ENCODE data around the gene SLC35B1. TPM values are rescaled to one million over a fixed set of nuclear protein-coding genes. Genes with fewer than 3 reads are reported as not detected.

Gene SLC35B1
- total RNA-seq, 1 donor from 2014 or later, result 45.2 TPM

DNA sequence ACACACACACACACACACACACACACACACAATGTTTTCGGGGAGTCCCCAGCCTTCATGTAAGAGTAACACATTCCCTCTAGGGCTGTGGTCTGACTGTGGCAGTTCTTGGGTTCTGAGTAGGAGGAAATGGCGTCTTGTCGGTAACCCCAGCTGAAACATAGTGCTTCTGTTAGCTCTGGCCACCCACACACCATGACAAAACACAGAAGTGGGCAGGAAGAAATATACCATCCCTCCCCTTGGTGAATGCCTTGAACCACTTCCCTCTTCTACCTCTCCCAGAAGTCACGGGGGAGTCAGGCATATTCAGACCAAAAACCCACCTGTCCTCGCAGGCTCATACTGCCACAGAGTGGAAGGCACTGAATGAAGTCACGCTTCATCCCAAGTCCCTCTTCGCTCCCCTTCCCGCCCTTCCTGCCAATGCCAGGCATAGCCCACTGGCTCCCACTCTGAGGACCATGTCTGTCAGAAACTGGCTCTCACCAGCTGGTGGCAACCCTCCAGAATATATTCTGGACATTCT, 11.5 kb downstream of the SLC35B1 start:
- TF ChIP-seq, protein P1, sequence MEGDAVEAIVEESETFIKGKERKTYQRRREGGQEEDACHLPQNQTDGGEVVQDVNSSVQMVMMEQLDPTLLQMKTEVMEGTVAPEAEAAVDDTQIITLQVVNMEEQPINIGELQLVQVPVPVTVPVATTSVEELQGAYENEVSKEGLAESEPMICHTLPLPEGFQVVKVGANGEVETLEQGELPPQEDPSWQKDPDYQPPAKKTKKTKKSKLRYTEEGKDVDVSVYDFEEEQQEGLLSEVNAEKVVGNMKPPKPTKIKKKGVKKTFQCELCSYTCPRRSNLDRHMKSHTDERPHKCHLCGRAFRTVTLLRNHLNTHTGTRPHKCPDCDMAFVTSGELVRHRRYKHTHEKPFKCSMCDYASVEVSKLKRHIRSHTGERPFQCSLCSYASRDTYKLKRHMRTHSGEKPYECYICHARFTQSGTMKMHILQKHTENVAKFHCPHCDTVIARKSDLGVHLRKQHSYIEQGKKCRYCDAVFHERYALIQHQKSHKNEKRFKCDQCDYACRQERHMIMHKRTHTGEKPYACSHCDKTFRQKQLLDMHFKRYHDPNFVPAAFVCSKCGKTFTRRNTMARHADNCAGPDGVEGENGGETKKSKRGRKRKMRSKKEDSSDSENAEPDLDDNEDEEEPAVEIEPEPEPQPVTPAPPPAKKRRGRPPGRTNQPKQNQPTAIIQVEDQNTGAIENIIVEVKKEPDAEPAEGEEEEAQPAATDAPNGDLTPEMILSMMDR (IDR thresholded peaks at IDR 0.05), result no peak
- no peak for DNase-seq (ENCODE audit: low spot score)
- H3K9me3 Mint-ChIP-seq (ENCODE audit: low read depth), result no peaks in the 10 kb centered on the region
- H3K36me3 Mint-ChIP-seq (ENCODE audit: low read depth), result peaks cover 15% of the 10 kb centered on the region
- no peak overlapping the region for H3K27ac Mint-ChIP-seq (ENCODE audit: unreplicated experiment)
- no peak overlapping the region for H3K4me3 Mint-ChIP-seq (ENCODE audit: unreplicated experiment)
- H3K27me3 Mint-ChIP-seq (ENCODE audit: low read depth), result no peaks in the 10 kb centered on the region
- peaks cover 17% of the 10 kb centered on the region for H3K4me1 Mint-ChIP-seq (ENCODE audit: low read depth)

DNA sequence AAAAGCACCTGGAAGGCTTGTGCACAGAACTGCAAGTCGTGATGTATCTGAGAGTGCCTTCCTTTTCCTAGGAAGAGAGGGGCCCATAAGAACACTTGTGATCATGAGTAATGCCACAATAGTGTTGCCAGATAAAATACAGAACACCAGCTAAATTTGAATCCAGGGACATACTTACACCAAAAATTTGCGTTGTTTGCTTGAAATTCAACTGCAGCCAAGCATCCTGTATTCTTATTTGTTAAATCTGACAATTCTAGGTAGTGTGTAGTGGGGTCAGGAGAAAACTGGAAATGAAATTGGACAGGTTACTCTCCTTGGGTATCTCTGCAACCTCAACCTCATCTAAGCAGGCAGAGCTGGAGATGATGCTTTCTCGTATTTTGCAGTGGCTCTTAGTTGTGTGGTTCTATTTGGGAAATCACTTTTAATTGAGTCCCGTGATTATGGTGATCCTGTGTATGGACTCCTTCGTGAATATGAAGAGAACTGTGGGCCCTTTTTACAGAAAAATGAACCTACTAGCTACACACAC, 12.0 kb downstream of the SLC35B1 start:
- Mint-ChIP-seq H3K4me3 (ENCODE audit: unreplicated experiment) (no peak overlapping the region), H3K36me3 (ENCODE audit: low read depth) (peaks cover 9% of the 10 kb centered on the region), H3K9me3 (ENCODE audit: low read depth) (no peaks in the 10 kb centered on the region), H3K4me1 (ENCODE audit: low read depth) (peaks cover 22% of the 10 kb centered on the region), H3K27ac (ENCODE audit: unreplicated experiment) (no peak overlapping the region), H3K27me3 (ENCODE audit: low read depth) (no peaks in the 10 kb centered on the region)
- DNase-seq (ENCODE audit: low spot score), result no peak
- TF ChIP-seq, protein P1 (IDR thresholded peaks at IDR 0.05), result peak; percentile 10

DNA sequence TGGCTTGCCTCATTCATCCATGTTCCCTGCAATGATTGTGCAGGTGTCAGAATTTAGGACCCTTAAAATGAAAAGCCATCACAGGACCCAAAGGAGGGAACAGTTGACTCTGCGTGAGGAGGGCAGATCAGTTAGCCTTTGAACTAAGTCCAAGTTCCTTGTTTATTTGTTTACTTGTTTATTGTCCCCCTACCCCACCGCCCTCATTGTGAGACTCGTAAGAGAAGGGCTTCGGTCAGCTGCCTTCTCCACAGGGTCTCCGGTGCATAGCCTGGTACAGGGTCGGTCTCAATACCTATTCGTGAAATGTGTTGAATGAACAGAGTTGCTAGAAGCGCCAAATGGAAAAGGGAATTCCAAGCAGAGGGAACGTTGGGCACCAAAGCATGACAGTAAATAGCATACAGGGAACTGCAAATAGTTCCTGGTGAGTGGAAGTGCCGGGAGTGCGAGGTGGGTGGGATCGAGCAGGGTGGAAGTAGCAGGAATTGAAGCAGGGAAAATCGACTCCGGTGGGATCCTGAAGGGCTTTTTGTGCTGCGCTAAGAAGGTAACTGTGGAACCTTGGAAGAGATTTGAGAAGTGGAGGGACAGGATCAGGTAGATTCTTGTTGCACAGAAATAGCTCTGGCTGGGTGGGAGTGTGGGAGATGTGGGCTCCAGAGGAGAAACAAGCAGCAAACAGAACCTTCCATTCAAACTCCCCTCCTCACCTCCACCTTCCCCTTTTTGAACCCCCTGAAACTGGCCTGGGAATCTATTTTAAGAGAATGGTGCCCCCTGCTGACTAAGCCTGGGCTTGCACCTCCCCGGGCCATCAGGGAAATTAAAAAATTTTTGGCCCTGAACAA, 12.7 kb downstream of the SLC35B1 start:
- Mint-ChIP-seq H3K27ac (ENCODE audit: unreplicated experiment) (no peak overlapping the region), H3K4me3 (ENCODE audit: unreplicated experiment) (no peak overlapping the region), H3K27me3 (ENCODE audit: low read depth) (no peaks in the 10 kb centered on the region), H3K9me3 (ENCODE audit: low read depth) (no peaks in the 10 kb centered on the region), H3K4me1 (ENCODE audit: low read depth) (peaks cover 24% of the 10 kb centered on the region), H3K36me3 (ENCODE audit: low read depth) (peaks cover 3% of the 10 kb centered on the region)
- peak; percentile 18 for DNase-seq (ENCODE audit: low spot score)
- TF ChIP-seq, protein P1 (IDR thresholded peaks at IDR 0.05), result peak; percentile 99

DNA sequence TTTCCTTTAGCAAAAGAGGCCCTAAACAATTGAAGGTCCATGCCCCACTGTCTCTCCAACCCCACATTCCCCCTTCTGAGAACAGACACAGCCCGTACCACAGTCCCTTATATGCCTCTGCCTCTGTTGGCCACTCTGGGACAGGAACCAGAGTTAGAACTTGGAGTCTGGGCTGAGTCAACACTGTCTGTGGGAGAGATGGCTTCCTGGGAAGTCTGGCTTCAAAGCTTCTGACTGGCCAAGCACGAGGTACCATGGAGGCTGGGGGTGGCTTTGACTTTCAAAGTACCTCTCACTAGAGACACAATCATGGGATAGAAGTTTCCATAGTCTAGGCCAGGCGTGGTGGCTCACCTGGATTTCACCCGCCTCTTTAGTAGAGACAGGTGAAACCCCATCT, 15.0 kb downstream of the SLC35B1 start:
- H3K27me3 Mint-ChIP-seq (ENCODE audit: low read depth), result no peaks in the 10 kb centered on the region
- H3K4me1 Mint-ChIP-seq (ENCODE audit: low read depth), result peaks cover 39% of the 10 kb centered on the region
- no peak for DNase-seq (ENCODE audit: low spot score)
- TF ChIP-seq, protein P1 (IDR thresholded peaks at IDR 0.05), result no peak
- no peaks in the 10 kb centered on the region for H3K9me3 Mint-ChIP-seq (ENCODE audit: low read depth)
- peak overlapping the region; percentile 30 for H3K27ac Mint-ChIP-seq (ENCODE audit: unreplicated experiment)
- H3K36me3 Mint-ChIP-seq (ENCODE audit: low read depth), result no peaks in the 10 kb centered on the region
- no peak overlapping the region for H3K4me3 Mint-ChIP-seq (ENCODE audit: unreplicated experiment)

DNA sequence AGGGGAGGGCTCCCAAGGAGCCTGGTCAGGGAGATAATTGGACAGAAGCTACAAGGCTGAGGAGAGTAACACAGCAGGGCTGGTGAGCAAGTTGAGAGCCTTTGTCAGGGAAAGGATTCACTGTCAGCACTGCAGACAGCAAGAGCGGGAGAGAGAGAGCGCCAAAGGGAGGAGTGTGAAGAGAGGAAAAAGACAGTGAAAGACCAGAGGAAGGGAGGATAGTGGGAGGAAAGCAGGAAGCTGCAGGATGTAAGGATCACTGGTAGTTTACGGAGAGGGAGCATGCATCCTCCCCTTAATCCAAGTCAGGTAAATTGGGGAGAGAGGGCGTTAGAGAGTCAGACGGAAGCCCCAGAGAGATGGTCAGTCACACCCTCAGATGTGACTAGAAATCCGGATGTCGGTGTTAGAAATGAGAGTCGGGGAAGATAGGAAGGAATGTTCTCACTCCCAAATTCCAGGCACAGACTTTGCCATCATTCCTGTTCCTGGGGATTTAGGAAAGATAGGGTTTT, 16.0 kb downstream of the SLC35B1 start:
- TF ChIP-seq, protein P1 (IDR thresholded peaks at IDR 0.05), result no peak
- Mint-ChIP-seq H3K27me3 (ENCODE audit: low read depth) (no peaks in the 10 kb centered on the region), H3K9me3 (ENCODE audit: low read depth) (no peaks in the 10 kb centered on the region), H3K4me1 (ENCODE audit: low read depth) (peaks cover 46% of the 10 kb centered on the region), H3K27ac (ENCODE audit: unreplicated experiment) (peak overlapping the region; percentile 94), H3K36me3 (ENCODE audit: low read depth) (no peaks in the 10 kb centered on the region), H3K4me3 (ENCODE audit: unreplicated experiment) (no peak overlapping the region)
- no peak for DNase-seq (ENCODE audit: low spot score)

All from chondrocyte (in vitro differentiated cells).